Ovary (tissue), 9 donors: ENCODE results near the gene TRIP4. TPM values are rescaled to one million over a fixed set of nuclear protein-coding genes. Genes with fewer than 3 reads are reported as not detected.
"Not testable (repeated sequence)": the region's sequence is repeated elsewhere in the genome, so short reads cannot be mapped to it uniquely, and the experiment has no call there.

Experiments used
- DNase-seq, 5 donors: peaks; one replicate each; pipeline ENCODE4 v3.0.0-alpha.2; 2019 to 2020
- H3K27ac ChIP-seq, 2 donors: fragments of 200-600 bp; one replicate each; pipeline versions ENCODE4 v1.5.1 to v1.8.0; 2019 to 2022
- H3K27me3 ChIP-seq: fragments of 200-600 bp; one replicate; pipeline ENCODE4 v1.8.0; 2022
- H3K36me3 ChIP-seq: fragments of 200-600 bp; sonication (generic); one replicate; pipeline ENCODE4 v1.5.1; 2019
- H3K4me1 ChIP-seq: one replicate; pipeline ENCODE4 v1.8.1; 2013; ENCODE audit warnings: mild to moderate bottlenecking, moderate library complexity; ENCODE audit not compliant: insufficient read depth
- H3K4me3 ChIP-seq: fragments of 200-600 bp; sonication (generic); one replicate; pipeline ENCODE4 v1.5.1; 2017
- H3K9me3 ChIP-seq, 2 donors: fragments of 200-600 bp in 1 of 2; sonication (generic) in 1 of 2; one replicate each; pipeline versions ENCODE4 v1.5.1 to v1.8.1; 2013 to 2019; ENCODE audit warnings: mild to moderate bottlenecking in 1 of 2, moderate library complexity in 1 of 2
- EP300 ChIP-seq: sonication (generic); formaldehyde crosslinking; IDR thresholded peaks from one replicate; pipeline ENCODE4 v1.6.1; 2017; ENCODE audit warnings: antibody characterized with exemption
- POLR2A ChIP-seq: fragments of 450-650 bp; IDR thresholded peaks from one replicate; pipeline ENCODE4 v1.6.1; 2017; ENCODE audit warnings: antibody characterized with exemption, mild to moderate bottlenecking, moderate library complexity
- WGBS, 3 donors: extraction: QIAGEN DNeasy Blood & Tissue Kit in 1 of 3; methylation state at CpG; one replicate each; pipeline versions ENCODE4 v1.1.5 to v1.1.7; 2013 to 2017; 5-methylcytosine and 5-hydroxymethylcytosine counted together
- intact Hi-C, 4 donors: fragments of 100-400 bp; cut with DNase I; formaldehyde crosslinking; loops; one replicate each; pipeline versions ENCODE4 v1.11.0 to v1.15.1; 2022 to 2023
- polyA plus RNA-seq, 2 donors: library from polyadenylated mRNA; stranded (reverse); fragments of 200-250 nt in 1 of 2; fragments of 350-450 nt in 1 of 2; fragmentation: Illumina TruSeq in 1 of 2; extraction: RNeasy Lipid Tissue Mini Kit (QIAGEN cat#74804) in 1 of 2; gene quantifications; one replicate each; pipeline ENCODE4 v1.2.3, GENCODE V29; 2013 to 2014
- total RNA-seq, 7 donors: library from RNA; depleted of rRNA in 2 of 7; stranded (reverse); fragments of >200 nt in 2 of 7; fragmentation: NEBNext Ultra II Directional in 3 of 7; extraction: Animal tissue kit (Norgen Biotek cat#: 25700) in 3 of 7; gene quantifications; one replicate each; pipeline versions ENCODE4 v1.1.0 to v1.2.4, GENCODE V29; 2016 to 2023
- TF ChIP-seq, protein P1 (sequence below), 3 donors: fragments of 450-650 bp in 2 of 3; fragments of 200-600 bp in 1 of 3; IDR thresholded peaks; one replicate each; pipeline versions ENCODE4 v1.5.1 to v1.8.0; 2016 to 2022; ENCODE audit warnings: antibody characterized with exemption in 3 of 3, mild to moderate bottlenecking in 1 of 3
- donor health status: DM: no; HTN: no; CAD: no; lungs with moderate emphysema.
- donor health status: DM: no; HTN: no; CAD: no.
- donor health status: Bipolar disorder and iron deficiency.
- donor health status: DM: yes; HTN: yes; CAD: no.
- donor health status: DM: no; HTN: no; CAD: no.
- donor health status: DM: yes; HTN: yes; CAD: no.

TRIP4 gene
- total and polyA plus RNA-seq, 9 donors = 7.4 to 24.0 (median 18.6) TPM

DNA sequence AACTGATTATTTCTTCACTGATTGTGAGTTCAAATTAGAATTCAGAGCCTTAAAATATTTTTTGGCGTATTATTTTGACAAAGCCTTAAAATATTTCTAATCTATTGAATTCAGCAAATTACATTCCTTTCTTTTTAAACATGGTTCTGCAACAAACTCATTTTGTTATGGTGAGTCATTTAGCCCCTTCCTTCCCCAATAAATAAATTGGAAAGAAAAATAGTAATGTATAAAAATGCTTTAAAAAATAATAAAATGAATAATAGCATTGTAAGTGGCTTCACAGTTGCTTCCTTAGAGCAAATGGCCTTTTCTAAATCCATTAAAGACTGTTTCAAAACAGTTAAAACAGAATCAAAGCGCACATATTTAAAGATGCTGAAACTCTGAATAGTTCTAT is 43.8 kb upstream of the TRIP4 start:
- no peaks in the 10 kb centered on the region for H3K4me1 ChIP-seq
- H3K27ac ChIP-seq = no peak overlapping the region
- H3K27me3 ChIP-seq = no peaks in the 10 kb centered on the region
- H3K36me3 ChIP-seq = no peaks in the 10 kb centered on the region
- no peak for DNase-seq
- TF ChIP-seq, protein P1, sequence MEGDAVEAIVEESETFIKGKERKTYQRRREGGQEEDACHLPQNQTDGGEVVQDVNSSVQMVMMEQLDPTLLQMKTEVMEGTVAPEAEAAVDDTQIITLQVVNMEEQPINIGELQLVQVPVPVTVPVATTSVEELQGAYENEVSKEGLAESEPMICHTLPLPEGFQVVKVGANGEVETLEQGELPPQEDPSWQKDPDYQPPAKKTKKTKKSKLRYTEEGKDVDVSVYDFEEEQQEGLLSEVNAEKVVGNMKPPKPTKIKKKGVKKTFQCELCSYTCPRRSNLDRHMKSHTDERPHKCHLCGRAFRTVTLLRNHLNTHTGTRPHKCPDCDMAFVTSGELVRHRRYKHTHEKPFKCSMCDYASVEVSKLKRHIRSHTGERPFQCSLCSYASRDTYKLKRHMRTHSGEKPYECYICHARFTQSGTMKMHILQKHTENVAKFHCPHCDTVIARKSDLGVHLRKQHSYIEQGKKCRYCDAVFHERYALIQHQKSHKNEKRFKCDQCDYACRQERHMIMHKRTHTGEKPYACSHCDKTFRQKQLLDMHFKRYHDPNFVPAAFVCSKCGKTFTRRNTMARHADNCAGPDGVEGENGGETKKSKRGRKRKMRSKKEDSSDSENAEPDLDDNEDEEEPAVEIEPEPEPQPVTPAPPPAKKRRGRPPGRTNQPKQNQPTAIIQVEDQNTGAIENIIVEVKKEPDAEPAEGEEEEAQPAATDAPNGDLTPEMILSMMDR (IDR thresholded peaks at IDR 0.05) = no peak
- TF ChIP-seq POLR2A (no peak), EP300 (no peak)
- H3K4me3 ChIP-seq = no peak overlapping the region
- no peaks in the 10 kb centered on the region for H3K9me3 ChIP-seq
- intact Hi-C loops = no loop called here
- WGBS, 3 donors = 21 to 42% (median 33%) methylated on average over 2 of the region's 2 CpGs

- H3K4me1 ChIP-seq = no peaks in the 10 kb centered on the region
- H3K27ac ChIP-seq = no peak overlapping the region
- no peaks in the 10 kb centered on the region for H3K9me3 ChIP-seq
- H3K4me3 ChIP-seq = no peak overlapping the region
- intact Hi-C loops = no loop called here
- no peak for DNase-seq
- no peaks in the 10 kb centered on the region for H3K27me3 ChIP-seq
- TF ChIP-seq EP300 (no peak), POLR2A (no peak)
- TF ChIP-seq, protein P1 (IDR thresholded peaks at IDR 0.05) = no peak
- H3K36me3 ChIP-seq = no peaks in the 10 kb centered on the region
These were observed 42.9 kb upstream of the TRIP4 start for GRCh38 chr15:64344651-64345294.

- H3K27me3 ChIP-seq, H3K4me3 ChIP-seq, DNase-seq, intact Hi-C loops, H3K9me3 ChIP-seq, H3K27ac ChIP-seq, H3K4me1 ChIP-seq, H3K36me3 ChIP-seq: not testable (repeated sequence)
- 87 to 94% (median 90%) methylated on average over 6 of the region's 6 CpGs for WGBS, 3 donors
These were observed 41.4 kb upstream of the TRIP4 start for GRCh38 chr15:64346242-64346641.

GRCh38 chr15:64348455-64348854 is 39.2 kb upstream of the TRIP4 start:
- H3K9me3 ChIP-seq = no peaks in the 10 kb centered on the region
- H3K27ac ChIP-seq = no peak overlapping the region
- no peaks in the 10 kb centered on the region for H3K27me3 ChIP-seq
- no peak overlapping the region for H3K4me3 ChIP-seq
- no peaks in the 10 kb centered on the region for H3K36me3 ChIP-seq
- no peak for DNase-seq
- TF ChIP-seq, protein P1 (IDR thresholded peaks at IDR 0.05) = no peak
- TF ChIP-seq POLR2A (no peak), EP300 (no peak)
- no peaks in the 10 kb centered on the region for H3K4me1 ChIP-seq
- intact Hi-C loops = no loop called here
- WGBS, 3 donors = 38 to 63% (median 39%) methylated on average over 1 of the region's 1 CpG

- Histone ChIP-seq H3K27ac (no peak overlapping the region), H3K4me3 (no peak overlapping the region), H3K27me3 (no peaks in the 10 kb centered on the region), H3K36me3 (no peaks in the 10 kb centered on the region), H3K9me3 (no peaks in the 10 kb centered on the region), H3K4me1 (no peaks in the 10 kb centered on the region)
- DNase-seq = no peak
- intact Hi-C loops = no loop called here
- 84 to 90% (median 90%) methylated on average over 2 of the region's 2 CpGs for WGBS, 3 donors
- TF ChIP-seq, protein P1 (IDR thresholded peaks at IDR 0.05) = no peak
- TF ChIP-seq EP300 (no peak), POLR2A (no peak)
These were observed 38.3 kb upstream of the TRIP4 start for GRCh38 chr15:64349375-64349774.
